GM12873 (cell line): Measurements from ENCODE around the gene TAB3.

ENCODE experiments used
- CTCF ChIP-seq: IDR thresholded peaks from 2 replicates; pipeline ENCODE4 v1.5.1; 2012; ENCODE audit warnings: low read depth, mild to moderate bottlenecking, moderate library complexity, low read length, control low read depth; ENCODE audit not compliant: insufficient read depth; ENCODE audit errors: missing control alignments

Gene TAB3

GRCh38 chrX:30858098-30858497, 31.0 kb downstream of the TAB3 start:
- TF ChIP-seq CTCF, result no peak

- TF ChIP-seq CTCF, result no peak
Measured at GRCh38 chrX:30851449-30851848, 37.6 kb downstream of the TAB3 start.

- no peak for TF ChIP-seq CTCF
Measured at GRCh38 chrX:30835373-30835772, 53.7 kb downstream of the TAB3 start.

GRCh38 chrX:30833896-30834295, 55.2 kb downstream of the TAB3 start:
- TF ChIP-seq CTCF, result no peak

GRCh38 chrX:30831082-30831481, 58.0 kb downstream of the TAB3 start:
- TF ChIP-seq CTCF, result no peak

GRCh38 chrX:30830326-30830943, 58.6 kb downstream of the TAB3 start:
- TF ChIP-seq CTCF, result no peak

GRCh38 chrX:30824275-30824674, 64.8 kb downstream of the TAB3 start:
- no peak for TF ChIP-seq CTCF
